GM23338 (cell line): ENCODE data around the gene BCAS3. TPM values are rescaled to one million over a fixed set of nuclear protein-coding genes. Genes with fewer than 3 reads are reported as not detected.

Source experiments
- ATAC-seq: fragments of 200-7000 bp; cut with Tn5 transposase; 3 replicates; pipeline ENCODE4 v1.9.1; 2020
- DNase-seq: peaks from one replicate; pipeline ENCODE4 v3.0.0-alpha.2; 2015; ENCODE audit warnings: low spot score
- H2AFZ ChIP-seq: fragments of 200-600 bp; sonication (generic); 2 replicates; pipeline ENCODE4 v1.8.0; 2016; ENCODE audit warnings: antibody characterized with exemption, mild to moderate bottlenecking, moderate library complexity
- H3F3A ChIP-seq: fragments of 200-600 bp; sonication (generic); replicated peaks from 2 replicates; pipeline ENCODE4 v1.8.0; 2017; ENCODE audit warnings: antibody characterized with exemption, mixed run types, low read depth
- H3K27ac ChIP-seq: fragments of 200-600 bp; sonication (generic); 2 replicates; pipeline ENCODE4 v1.6.1; 2016; ENCODE audit warnings: low read depth
- H3K27me3 ChIP-seq: fragments of 200-600 bp; sonication (generic); 2 replicates; pipeline ENCODE4 v1.8.0; 2016; ENCODE audit warnings: mild to moderate bottlenecking, mixed run types, moderate library complexity; ENCODE audit not compliant: insufficient read depth
- H3K36me3 ChIP-seq: fragments of 200-600 bp; sonication (generic); 2 replicates; pipeline ENCODE4 v1.8.0; 2016; ENCODE audit warnings: mild to moderate bottlenecking; ENCODE audit not compliant: insufficient read depth
- H3K4me1 ChIP-seq: fragments of 200-600 bp; sonication (generic); 2 replicates; pipeline ENCODE4 v1.8.0; 2016; ENCODE audit warnings: mild to moderate bottlenecking, moderate library complexity; ENCODE audit not compliant: insufficient read depth
- H3K4me2 ChIP-seq: fragments of 200-600 bp; sonication (generic); 2 replicates; pipeline ENCODE4 v1.7.1; 2017; ENCODE audit warnings: mixed run types
- H3K4me3 ChIP-seq: fragments of 200-600 bp; sonication (generic); 2 replicates; pipeline ENCODE4 v1.6.1; 2016; ENCODE audit warnings: mixed run types
- H3K79me2 ChIP-seq: fragments of 200-600 bp; sonication (generic); replicated peaks from 2 replicates; pipeline ENCODE4 v1.8.0; 2017; ENCODE audit warnings: mild to moderate bottlenecking; ENCODE audit not compliant: insufficient read depth
- H3K9me2 ChIP-seq: fragments of 200-600 bp; sonication (generic); 2 replicates; pipeline ENCODE4 v1.8.0; 2017; ENCODE audit not compliant: insufficient read depth
- H4K20me1 ChIP-seq: fragments of 200-600 bp; sonication (generic); replicated peaks from 2 replicates; pipeline ENCODE4 v1.8.0; 2017; ENCODE audit warnings: mild to moderate bottlenecking; ENCODE audit not compliant: insufficient read depth
- H3K27ac Mint-ChIP-seq: 2 replicates; pipeline ENCODE4 v1.8.0; 2020; ENCODE audit warnings: inconsistent platforms, mild to moderate bottlenecking, moderate library complexity, mixed read lengths
- H3K27me3 Mint-ChIP-seq: 3 replicates; pipeline ENCODE4 v1.8.0; 2022; ENCODE audit warnings: low read depth, mild to moderate bottlenecking, moderate library complexity, mixed read lengths, inconsistent platforms; ENCODE audit not compliant: insufficient read depth, poor library complexity
- H3K36me3 Mint-ChIP-seq: 3 replicates; pipeline ENCODE4 v1.8.0; 2021; ENCODE audit warnings: low read depth, mild to moderate bottlenecking, inconsistent platforms, moderate library complexity, mixed read lengths
- H3K4me1 Mint-ChIP-seq: 3 replicates; pipeline ENCODE4 v1.8.0; 2020; ENCODE audit warnings: mild to moderate bottlenecking, inconsistent platforms, mixed read lengths
- H3K4me3 Mint-ChIP-seq: 3 replicates; pipeline ENCODE4 v1.8.0; 2021; ENCODE audit warnings: moderate library complexity, mild to moderate bottlenecking, inconsistent platforms, mixed read lengths
- H3K9me3 Mint-ChIP-seq: 3 replicates; pipeline ENCODE4 v1.8.0; 2020; ENCODE audit warnings: moderate library complexity, mild to moderate bottlenecking, inconsistent platforms, mixed read lengths
- CREB1 ChIP-seq: fragments of 250-450 bp; sonication (Bioruptor Pico); IDR thresholded peaks from 2 replicates; pipeline ENCODE4 v1.5.0; 2020; ENCODE audit warnings: low read depth, mild to moderate bottlenecking, moderate library complexity
- EZH2 ChIP-seq: fragments of 200-600 bp; sonication (generic); IDR thresholded peaks from one replicate; pipeline ENCODE4 v1.8.0; 2017; ENCODE audit warnings: antibody characterized with exemption, mild to moderate bottlenecking, low read depth; ENCODE audit not compliant: unreplicated experiment
- EZH2phosphoT487 ChIP-seq: fragments of 200-600 bp; sonication (generic); IDR thresholded peaks from one replicate; pipeline ENCODE4 v1.8.1; 2018; ENCODE audit warnings: antibody characterized with exemption; ENCODE audit not compliant: unreplicated experiment
- JUNB ChIP-seq: IDR thresholded peaks from one replicate; pipeline ENCODE4 v1.6.1; 2016; ENCODE audit warnings: antibody characterized with exemption; ENCODE audit not compliant: unreplicated experiment
- NANOG ChIP-seq: IDR thresholded peaks from 2 replicates; pipeline ENCODE4 v1.6.1; 2016; ENCODE audit warnings: antibody characterized with exemption, borderline replicate concordance
- POLR2AphosphoS5 ChIP-seq: IDR thresholded peaks from 2 replicates; pipeline ENCODE4 v1.6.1; 2016; ENCODE audit warnings: antibody characterized with exemption, low read depth
- STAT1 ChIP-seq: IDR thresholded peaks from one replicate; pipeline ENCODE4 v1.6.1; 2016; ENCODE audit warnings: antibody characterized with exemption; ENCODE audit not compliant: unreplicated experiment
- ZNF114 ChIP-seq: fragments of 250-450 bp; sonication (Bioruptor Pico); IDR thresholded peaks from 2 replicates; pipeline ENCODE4 v1.5.0; 2020; ENCODE audit warnings: mild to moderate bottlenecking, moderate library complexity
- ZNF331 ChIP-seq: fragments of 250-450 bp; sonication (Bioruptor Pico); IDR thresholded peaks from 2 replicates; pipeline ENCODE4 v1.5.0; 2020; ENCODE audit warnings: low read depth, mild to moderate bottlenecking, moderate library complexity
- polyA plus RNA-seq: library from polyadenylated mRNA; unstranded; fragments of >200 nt; fragmentation: Nextera tagmentation; extraction: Ambion mirVana; gene quantifications from 2 replicates; pipeline ENCODE4 v1.2.1, GENCODE V29; 2016
- total RNA-seq: library from RNA; depleted of rRNA; stranded (reverse); fragments of >200 nt; shearing (Covaris generic); gene quantifications from 2 replicates; pipeline ENCODE4 v1.2.3, GENCODE V29; 2014
- TF ChIP-seq, protein P1 (sequence below): fragments of 250-450 bp; sonication (Bioruptor Pico); IDR thresholded peaks from 2 replicates; pipeline ENCODE4 v1.5.0; 2020; ENCODE audit warnings: mild to moderate bottlenecking, moderate library complexity
- TF ChIP-seq, protein P2 (sequence below): IDR thresholded peaks from 2 replicates; pipeline ENCODE4 v1.6.1; 2016; ENCODE audit warnings: antibody characterized with exemption
- TF ChIP-seq, protein P3 (sequence below): IDR thresholded peaks from one replicate; pipeline ENCODE4 v1.6.1; 2018; ENCODE audit warnings: antibody characterized with exemption; ENCODE audit not compliant: unreplicated experiment
- TF ChIP-seq, protein P4 (sequence below), 2 experiments: fragments of 200-600 bp in 1 of 2; sonication (generic) in 1 of 2; conservative IDR thresholded peaks; 2 replicates each; pipeline versions ENCODE4 v1.5.1 to v1.6.1; 2016 to 2017; ENCODE audit warnings: antibody characterized with exemption in 2 of 2, low read depth in 2 of 2, mild to moderate bottlenecking in 2 of 2, moderate library complexity in 1 of 2

BCAS3 gene
- total and polyA plus RNA-seq, 2 experiments from 2014 or later, result 8.2 to 28.0 TPM

DNA sequence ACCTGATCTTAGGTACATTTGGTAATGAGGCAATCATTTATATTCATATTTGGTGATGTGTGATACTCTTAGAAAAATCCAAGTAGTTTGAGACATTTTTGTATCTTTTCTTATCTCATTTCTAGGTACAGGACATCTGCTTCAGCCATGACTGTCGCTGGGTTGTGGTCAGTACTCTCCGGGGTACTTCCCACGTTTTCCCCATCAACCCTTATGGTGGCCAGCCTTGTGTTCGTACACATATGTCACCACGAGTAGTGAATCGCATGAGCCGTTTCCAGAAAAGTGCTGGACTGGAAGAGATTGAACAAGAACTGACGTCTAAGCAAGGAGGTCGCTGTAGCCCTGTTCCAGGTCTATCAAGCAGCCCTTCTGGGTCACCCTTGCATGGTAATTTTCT, 312.2 kb downstream of the BCAS3 start:
- H3K36me3 Mint-ChIP-seq, result no peaks in the 10 kb centered on the region
- ATAC-seq (no peak), DNase-seq (no peak)
- TF ChIP-seq, protein P1, sequence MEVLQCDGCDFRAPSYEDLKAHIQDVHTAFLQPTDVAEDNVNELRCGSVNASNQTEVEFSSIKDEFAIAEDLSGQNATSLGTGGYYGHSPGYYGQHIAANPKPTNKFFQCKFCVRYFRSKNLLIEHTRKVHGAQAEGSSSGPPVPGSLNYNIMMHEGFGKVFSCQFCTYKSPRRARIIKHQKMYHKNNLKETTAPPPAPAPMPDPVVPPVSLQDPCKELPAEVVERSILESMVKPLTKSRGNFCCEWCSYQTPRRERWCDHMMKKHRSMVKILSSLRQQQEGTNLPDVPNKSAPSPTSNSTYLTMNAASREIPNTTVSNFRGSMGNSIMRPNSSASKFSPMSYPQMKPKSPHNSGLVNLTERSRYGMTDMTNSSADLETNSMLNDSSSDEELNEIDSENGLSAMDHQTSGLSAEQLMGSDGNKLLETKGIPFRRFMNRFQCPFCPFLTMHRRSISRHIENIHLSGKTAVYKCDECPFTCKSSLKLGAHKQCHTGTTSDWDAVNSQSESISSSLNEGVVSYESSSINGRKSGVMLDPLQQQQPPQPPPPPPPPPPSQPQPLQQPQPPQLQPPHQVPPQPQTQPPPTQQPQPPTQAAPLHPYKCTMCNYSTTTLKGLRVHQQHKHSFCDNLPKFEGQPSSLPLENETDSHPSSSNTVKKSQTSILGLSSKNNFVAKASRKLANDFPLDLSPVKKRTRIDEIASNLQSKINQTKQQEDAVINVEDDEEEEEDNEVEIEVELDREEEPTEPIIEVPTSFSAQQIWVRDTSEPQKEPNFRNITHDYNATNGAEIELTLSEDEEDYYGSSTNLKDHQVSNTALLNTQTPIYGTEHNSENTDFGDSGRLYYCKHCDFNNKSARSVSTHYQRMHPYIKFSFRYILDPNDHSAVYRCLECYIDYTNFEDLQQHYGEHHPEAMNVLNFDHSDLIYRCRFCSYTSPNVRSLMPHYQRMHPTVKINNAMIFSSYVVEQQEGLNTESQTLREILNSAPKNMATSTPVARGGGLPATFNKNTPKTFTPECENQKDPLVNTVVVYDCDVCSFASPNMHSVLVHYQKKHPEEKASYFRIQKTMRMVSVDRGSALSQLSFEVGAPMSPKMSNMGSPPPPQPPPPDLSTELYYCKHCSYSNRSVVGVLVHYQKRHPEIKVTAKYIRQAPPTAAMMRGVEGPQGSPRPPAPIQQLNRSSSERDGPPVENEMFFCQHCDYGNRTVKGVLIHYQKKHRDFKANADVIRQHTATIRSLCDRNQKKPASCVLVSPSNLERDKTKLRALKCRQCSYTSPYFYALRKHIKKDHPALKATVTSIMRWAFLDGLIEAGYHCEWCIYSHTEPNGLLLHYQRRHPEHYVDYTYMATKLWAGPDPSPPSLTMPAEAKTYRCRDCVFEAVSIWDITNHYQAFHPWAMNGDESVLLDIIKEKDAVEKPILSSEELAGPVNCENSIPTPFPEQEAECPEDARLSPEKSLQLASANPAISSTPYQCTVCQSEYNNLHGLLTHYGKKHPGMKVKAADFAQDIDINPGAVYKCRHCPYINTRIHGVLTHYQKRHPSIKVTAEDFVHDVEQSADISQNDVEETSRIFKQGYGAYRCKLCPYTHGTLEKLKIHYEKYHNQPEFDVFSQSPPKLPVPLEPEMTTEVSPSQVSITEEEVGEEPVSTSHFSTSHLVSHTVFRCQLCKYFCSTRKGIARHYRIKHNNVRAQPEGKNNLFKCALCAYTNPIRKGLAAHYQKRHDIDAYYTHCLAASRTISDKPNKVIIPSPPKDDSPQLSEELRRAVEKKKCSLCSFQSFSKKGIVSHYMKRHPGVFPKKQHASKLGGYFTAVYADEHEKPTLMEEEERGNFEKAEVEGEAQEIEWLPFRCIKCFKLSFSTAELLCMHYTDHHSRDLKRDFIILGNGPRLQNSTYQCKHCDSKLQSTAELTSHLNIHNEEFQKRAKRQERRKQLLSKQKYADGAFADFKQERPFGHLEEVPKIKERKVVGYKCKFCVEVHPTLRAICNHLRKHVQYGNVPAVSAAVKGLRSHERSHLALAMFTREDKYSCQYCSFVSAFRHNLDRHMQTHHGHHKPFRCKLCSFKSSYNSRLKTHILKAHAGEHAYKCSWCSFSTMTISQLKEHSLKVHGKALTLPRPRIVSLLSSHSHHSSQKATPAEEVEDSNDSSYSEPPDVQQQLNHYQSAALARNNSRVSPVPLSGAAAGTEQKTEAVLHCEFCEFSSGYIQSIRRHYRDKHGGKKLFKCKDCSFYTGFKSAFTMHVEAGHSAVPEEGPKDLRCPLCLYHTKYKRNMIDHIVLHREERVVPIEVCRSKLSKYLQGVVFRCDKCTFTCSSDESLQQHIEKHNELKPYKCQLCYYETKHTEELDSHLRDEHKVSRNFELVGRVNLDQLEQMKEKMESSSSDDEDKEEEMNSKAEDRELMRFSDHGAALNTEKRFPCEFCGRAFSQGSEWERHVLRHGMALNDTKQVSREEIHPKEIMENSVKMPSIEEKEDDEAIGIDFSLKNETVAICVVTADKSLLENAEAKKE (CRISPR knock-in tag), result no peak
- TF ChIP-seq EZH2 (no peak), ZNF331 (CRISPR knock-in tag) (no peak), STAT1 (no peak), JUNB (no peak), CREB1 (CRISPR knock-in tag) (no peak), NANOG (no peak), ZNF114 (CRISPR knock-in tag) (no peak), POLR2AphosphoS5 (no peak), EZH2phosphoT487 (no peak)
- TF ChIP-seq, protein P2, sequence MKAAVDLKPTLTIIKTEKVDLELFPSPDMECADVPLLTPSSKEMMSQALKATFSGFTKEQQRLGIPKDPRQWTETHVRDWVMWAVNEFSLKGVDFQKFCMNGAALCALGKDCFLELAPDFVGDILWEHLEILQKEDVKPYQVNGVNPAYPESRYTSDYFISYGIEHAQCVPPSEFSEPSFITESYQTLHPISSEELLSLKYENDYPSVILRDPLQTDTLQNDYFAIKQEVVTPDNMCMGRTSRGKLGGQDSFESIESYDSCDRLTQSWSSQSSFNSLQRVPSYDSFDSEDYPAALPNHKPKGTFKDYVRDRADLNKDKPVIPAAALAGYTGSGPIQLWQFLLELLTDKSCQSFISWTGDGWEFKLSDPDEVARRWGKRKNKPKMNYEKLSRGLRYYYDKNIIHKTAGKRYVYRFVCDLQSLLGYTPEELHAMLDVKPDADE, result no peak
- TF ChIP-seq, protein P3, sequence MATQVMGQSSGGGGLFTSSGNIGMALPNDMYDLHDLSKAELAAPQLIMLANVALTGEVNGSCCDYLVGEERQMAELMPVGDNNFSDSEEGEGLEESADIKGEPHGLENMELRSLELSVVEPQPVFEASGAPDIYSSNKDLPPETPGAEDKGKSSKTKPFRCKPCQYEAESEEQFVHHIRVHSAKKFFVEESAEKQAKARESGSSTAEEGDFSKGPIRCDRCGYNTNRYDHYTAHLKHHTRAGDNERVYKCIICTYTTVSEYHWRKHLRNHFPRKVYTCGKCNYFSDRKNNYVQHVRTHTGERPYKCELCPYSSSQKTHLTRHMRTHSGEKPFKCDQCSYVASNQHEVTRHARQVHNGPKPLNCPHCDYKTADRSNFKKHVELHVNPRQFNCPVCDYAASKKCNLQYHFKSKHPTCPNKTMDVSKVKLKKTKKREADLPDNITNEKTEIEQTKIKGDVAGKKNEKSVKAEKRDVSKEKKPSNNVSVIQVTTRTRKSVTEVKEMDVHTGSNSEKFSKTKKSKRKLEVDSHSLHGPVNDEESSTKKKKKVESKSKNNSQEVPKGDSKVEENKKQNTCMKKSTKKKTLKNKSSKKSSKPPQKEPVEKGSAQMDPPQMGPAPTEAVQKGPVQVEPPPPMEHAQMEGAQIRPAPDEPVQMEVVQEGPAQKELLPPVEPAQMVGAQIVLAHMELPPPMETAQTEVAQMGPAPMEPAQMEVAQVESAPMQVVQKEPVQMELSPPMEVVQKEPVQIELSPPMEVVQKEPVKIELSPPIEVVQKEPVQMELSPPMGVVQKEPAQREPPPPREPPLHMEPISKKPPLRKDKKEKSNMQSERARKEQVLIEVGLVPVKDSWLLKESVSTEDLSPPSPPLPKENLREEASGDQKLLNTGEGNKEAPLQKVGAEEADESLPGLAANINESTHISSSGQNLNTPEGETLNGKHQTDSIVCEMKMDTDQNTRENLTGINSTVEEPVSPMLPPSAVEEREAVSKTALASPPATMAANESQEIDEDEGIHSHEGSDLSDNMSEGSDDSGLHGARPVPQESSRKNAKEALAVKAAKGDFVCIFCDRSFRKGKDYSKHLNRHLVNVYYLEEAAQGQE, result no peak
- TF ChIP-seq, protein P4, sequence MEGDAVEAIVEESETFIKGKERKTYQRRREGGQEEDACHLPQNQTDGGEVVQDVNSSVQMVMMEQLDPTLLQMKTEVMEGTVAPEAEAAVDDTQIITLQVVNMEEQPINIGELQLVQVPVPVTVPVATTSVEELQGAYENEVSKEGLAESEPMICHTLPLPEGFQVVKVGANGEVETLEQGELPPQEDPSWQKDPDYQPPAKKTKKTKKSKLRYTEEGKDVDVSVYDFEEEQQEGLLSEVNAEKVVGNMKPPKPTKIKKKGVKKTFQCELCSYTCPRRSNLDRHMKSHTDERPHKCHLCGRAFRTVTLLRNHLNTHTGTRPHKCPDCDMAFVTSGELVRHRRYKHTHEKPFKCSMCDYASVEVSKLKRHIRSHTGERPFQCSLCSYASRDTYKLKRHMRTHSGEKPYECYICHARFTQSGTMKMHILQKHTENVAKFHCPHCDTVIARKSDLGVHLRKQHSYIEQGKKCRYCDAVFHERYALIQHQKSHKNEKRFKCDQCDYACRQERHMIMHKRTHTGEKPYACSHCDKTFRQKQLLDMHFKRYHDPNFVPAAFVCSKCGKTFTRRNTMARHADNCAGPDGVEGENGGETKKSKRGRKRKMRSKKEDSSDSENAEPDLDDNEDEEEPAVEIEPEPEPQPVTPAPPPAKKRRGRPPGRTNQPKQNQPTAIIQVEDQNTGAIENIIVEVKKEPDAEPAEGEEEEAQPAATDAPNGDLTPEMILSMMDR (conservative IDR thresholded peaks at IDR 0.05; ENCODE audit: low read depth in 2 of 2), result no peak
- no peak overlapping the region for H3K27ac Mint-ChIP-seq
- Histone ChIP-seq H3K27ac (no peak overlapping the region), H3K4me2 (no peak overlapping the region), H3F3A (no peaks in the 10 kb centered on the region), H3K4me1 (no peaks in the 10 kb centered on the region), H2AFZ (no peak overlapping the region), H3K9me2 (no peaks in the 10 kb centered on the region), H3K36me3 (no peaks in the 10 kb centered on the region), H3K4me3 (no peak overlapping the region), H4K20me1 (no peaks in the 10 kb centered on the region), H3K79me2 (no peaks in the 10 kb centered on the region), H3K27me3 (no peaks in the 10 kb centered on the region)
- no peaks in the 10 kb centered on the region for H3K27me3 Mint-ChIP-seq
- H3K4me3 Mint-ChIP-seq, result no peak overlapping the region
- H3K4me1 Mint-ChIP-seq, result no peaks in the 10 kb centered on the region
- H3K9me3 Mint-ChIP-seq, result no peaks in the 10 kb centered on the region
